Measurements from ENCODE around the gene GJD2.

The GJD2 gene

DNA sequence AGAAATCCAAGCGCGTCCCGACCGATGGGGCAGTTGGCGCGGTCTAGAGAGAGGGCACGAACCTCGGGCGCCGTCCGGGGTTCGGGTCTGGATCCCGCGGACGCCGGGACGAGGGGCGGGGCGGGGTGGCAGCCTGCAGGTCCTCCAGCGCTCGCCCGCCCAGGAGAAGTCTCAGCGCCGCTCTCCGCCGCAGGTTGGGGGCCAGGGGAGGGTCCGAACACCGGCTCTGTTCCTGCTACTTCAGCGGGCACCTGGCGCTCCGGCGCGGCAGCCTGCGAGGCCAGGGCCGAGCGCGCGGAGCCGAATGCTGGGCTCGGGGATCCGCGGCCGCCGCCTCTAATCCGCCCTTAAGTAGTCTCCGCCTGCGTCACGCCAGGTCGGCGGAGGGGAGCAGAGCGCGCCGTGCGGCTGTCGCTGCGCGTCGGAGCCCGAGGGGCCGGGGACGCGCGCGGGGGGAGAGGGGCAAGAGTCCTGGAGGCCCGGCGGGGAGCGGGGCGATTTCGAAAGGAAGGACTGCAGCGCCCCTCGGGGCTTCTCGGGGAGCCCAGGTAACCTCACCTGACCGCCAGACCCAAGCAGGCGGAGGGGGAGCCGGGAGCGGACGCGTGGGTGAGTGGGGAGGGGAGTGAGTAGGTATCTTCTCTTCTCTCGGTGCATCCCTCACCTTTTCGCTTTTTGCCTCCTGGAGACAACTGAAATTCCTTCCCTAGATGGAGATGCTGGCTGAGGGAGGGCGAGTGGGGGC is at the start of gene GJD2:
TSS of gene GJD2 (minus strand) at position 325 of the 745 bp plus-strand sequence. CDS start 510 bp downstream, outside the sequence.
- no peak within 1 kb of the TSS for H3K9ac ChIP-seq (ENCODE audit: low read length in 2 of 2)
- H3K4me1 ChIP-seq (ENCODE audit: control insufficient read depth, insufficient read depth, low read length) = peaks cover 9% of the 10 kb centered on the region
- no peak within 1 kb of the TSS for H3K27ac ChIP-seq (ENCODE audit: low read length)
- peaks cover 34 to 36% of the 10 kb centered on the region in 2 donors for H3K27me3 ChIP-seq (ENCODE audit: control insufficient read depth in 1 of 2, insufficient read depth in 2 of 2, low read length in 2 of 2)
- H3K4me3 ChIP-seq (ENCODE audit: low read length in 2 of 2) = peak within 1 kb of the TSS in 1 of 2 donors; percentile 47
- no peaks in the 10 kb centered on the region for H3K36me3 ChIP-seq (ENCODE audit: control insufficient read depth in 2 of 2, insufficient read depth in 2 of 2, low read length in 2 of 2)
- H3K9me3 ChIP-seq (ENCODE audit: control insufficient read depth in 2 of 2, low read length in 2 of 2) = peaks cover 0 to 3% of the 10 kb centered on the region in 2 donors

DNA sequence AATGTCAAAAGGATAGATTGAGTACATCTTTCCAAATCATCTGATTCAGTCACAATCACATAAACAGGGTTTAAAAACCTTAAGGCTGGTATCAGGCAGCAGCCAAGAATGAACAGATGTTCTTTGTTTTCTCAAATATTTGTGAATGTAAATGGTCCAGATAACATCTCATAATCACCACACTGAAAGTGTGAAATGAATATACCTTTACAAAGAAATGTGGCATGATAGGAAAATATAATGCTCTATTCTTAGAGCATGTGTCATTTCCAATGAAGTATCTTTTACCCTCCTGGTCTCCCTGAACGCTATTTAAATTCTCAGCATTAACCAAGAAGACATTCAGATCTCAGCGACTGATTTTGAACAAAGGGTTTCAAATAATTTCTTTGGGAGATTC is 49.3 kb upstream of the GJD2 start:
- no peak overlapping the region for H3K27ac ChIP-seq (ENCODE audit: low read length)
- H3K27me3 ChIP-seq (ENCODE audit: control insufficient read depth in 1 of 2, insufficient read depth in 2 of 2, low read length in 2 of 2) = no peaks in the 10 kb centered on the region

DNA sequence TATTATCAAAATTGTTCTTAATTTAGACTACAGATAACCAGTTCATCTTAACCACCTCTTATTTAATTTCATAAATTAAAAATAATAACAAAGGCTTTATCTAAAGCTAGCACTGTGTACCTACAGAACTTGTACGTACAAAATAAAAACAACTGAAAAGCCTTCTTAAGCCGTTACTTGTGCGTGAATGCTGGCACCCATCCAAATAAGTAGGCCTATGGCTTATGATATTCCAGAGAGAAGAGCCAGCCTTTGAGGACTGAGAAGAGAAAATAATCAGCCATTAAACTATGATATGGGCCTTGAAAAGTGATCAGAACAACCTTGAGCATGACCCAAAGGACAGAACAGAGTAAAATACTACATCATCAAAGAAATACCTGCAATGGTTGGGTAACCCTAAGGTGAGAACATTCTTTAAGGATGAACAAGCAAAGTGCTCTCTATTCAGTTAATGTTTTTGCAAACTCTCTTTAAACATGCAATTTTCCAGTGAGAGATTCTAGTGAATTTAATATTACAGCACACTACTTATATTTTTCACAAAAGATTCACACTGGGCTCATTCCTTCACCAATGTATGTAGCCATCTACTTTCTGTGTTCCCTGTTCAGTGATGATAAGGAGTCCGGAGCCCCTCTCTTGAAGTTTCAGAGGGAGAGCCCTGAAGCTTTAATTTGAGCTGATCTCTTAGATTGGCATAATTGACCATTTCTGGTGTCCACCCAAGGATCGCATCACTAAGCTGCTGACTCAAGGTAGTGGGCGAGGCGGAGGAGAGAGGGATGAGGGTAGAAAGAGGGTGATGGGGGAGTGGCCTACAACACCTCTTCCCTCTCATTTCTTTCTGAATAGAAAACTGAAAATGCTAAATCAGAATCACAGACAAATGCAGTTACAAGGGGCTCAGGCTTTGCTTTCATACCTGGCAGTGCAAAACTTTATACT is 48.3 kb upstream of the GJD2 start:
- H3K36me3 ChIP-seq (ENCODE audit: control insufficient read depth in 2 of 2, insufficient read depth in 2 of 2, low read length in 2 of 2) = no peaks in the 10 kb centered on the region
- H3K27ac ChIP-seq (ENCODE audit: low read length) = no peak overlapping the region
- no peak overlapping the region for H3K4me3 ChIP-seq (ENCODE audit: low read length in 2 of 2)
- H3K27me3 ChIP-seq (ENCODE audit: control insufficient read depth in 1 of 2, insufficient read depth in 2 of 2, low read length in 2 of 2) = no peaks in the 10 kb centered on the region
- H3K4me1 ChIP-seq (ENCODE audit: control insufficient read depth, insufficient read depth, low read length) = peaks cover 10% of the 10 kb centered on the region
- H3K9me3 ChIP-seq (ENCODE audit: control insufficient read depth in 2 of 2, low read length in 2 of 2) = no peaks in the 10 kb centered on the region
- no peak overlapping the region for H3K9ac ChIP-seq (ENCODE audit: low read length in 2 of 2)

More for the DNA sequence above, 49.3 kb upstream of the GJD2 start:
- Histone ChIP-seq H3K9me3 (ENCODE audit: control insufficient read depth in 2 of 2, low read length in 2 of 2) (no peaks in the 10 kb centered on the region), H3K4me3 (ENCODE audit: low read length in 2 of 2) (no peak overlapping the region), H3K9ac (ENCODE audit: low read length in 2 of 2) (no peak overlapping the region), H3K4me1 (ENCODE audit: control insufficient read depth, insufficient read depth, low read length) (peaks cover 5% of the 10 kb centered on the region), H3K36me3 (ENCODE audit: control insufficient read depth in 2 of 2, insufficient read depth in 2 of 2, low read length in 2 of 2) (no peaks in the 10 kb centered on the region)

DNA sequence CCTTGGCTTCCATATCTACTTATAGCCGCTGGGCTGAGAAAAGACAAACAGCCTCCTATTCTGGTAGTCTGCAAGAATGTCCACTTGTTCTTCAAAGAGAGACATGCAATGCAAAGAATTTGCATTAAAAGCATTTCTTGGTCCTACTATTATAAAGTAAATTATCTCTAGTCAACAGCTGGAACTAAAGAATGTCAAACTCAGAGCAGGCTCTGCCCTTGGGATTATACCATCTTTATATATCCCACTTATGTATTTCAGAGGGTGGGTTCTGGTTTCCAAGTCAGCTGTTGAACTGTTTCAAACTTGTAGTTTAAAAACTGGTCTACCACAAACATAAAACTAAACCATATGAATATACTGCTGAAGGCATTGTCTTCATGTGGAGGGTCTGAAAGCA is 47.6 kb upstream of the GJD2 start:
- H3K27me3 ChIP-seq (ENCODE audit: control insufficient read depth in 1 of 2, insufficient read depth in 2 of 2, low read length in 2 of 2) = no peaks in the 10 kb centered on the region
- peaks cover 10% of the 10 kb centered on the region for H3K4me1 ChIP-seq (ENCODE audit: control insufficient read depth, insufficient read depth, low read length)
- H3K9me3 ChIP-seq (ENCODE audit: control insufficient read depth in 2 of 2, low read length in 2 of 2) = no peaks in the 10 kb centered on the region
- no peaks in the 10 kb centered on the region for H3K36me3 ChIP-seq (ENCODE audit: control insufficient read depth in 2 of 2, insufficient read depth in 2 of 2, low read length in 2 of 2)
- no peak overlapping the region for H3K9ac ChIP-seq (ENCODE audit: low read length in 2 of 2)
- no peak overlapping the region for H3K27ac ChIP-seq (ENCODE audit: low read length)
- no peak overlapping the region for H3K4me3 ChIP-seq (ENCODE audit: low read length in 2 of 2)

DNA sequence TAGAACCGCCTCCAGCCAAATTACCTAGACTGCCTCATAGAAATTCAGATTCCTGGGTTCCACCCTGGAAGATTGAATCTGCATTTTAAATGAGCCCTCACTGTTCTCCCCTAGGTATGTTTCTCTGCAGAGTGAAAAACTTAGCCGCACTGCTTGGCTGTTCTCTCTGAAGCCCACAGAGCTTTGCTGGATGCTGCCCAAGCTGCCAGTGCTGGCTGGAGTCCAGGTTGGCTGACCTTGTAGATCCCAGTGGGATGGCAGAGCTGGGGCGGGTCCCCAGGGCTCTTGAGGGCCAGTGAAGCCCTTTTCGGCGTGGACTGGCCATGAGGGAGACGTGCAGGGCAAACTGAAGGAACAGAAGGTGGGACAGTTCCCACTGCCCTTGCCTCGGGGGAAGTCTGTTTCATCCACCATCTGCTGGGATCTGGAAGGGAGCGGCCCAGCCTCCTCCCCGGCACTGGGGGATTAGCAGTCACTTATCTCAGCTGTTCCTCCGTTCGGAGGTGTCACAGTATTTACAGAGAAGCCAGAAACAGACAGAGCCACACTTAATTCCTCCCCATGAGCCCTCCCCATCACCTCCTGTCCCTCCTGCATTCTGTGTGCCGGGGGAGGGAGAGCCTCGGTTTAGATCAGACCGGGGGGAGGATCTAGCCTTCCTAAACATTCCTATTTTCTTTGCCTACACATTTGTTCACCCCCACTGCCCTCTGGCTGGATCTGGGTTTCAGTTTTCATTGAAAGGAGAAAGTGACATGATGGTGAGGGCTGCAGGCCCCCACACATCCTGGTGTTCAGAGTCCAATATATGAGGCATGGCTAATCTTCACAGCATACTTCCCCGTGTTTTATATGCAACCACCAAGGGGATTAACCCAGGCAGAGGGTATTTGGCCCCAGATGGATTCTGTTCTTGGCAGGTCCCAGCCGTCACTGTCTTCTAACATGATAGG is 44.6 kb upstream of the GJD2 start:
- no peak overlapping the region for H3K9ac ChIP-seq (ENCODE audit: low read length in 2 of 2)
- no peak overlapping the region for H3K27ac ChIP-seq (ENCODE audit: low read length)

DNA sequence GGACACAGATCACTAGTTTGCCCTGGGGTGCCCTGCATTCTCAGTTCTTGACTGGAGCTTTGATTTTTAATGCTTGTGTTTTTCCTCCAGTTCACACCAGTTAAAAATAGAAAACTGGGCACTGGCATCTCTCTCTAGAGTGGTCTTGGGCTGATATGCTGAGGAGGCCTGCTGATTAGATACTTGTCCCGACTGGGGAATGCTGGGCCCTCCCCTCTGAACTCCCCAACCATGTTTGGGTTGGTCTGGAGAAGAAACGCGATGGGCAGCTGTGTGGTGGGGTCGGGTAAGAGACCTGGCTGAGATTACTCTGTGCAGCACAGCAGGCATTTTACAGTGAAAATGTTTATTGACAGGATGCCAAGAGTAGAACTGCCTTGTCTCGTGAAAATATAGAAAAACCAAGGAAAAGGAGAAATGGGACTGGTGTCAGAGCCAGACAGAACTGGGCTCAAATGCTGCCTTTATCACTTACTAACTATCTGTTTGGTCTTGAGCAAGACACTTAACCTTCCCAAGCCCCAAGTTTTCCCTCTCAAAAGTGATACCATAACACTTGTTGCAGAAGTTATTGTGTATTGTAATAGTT is 42.1 kb upstream of the GJD2 start:
- Histone ChIP-seq H3K4me3 (ENCODE audit: low read length in 2 of 2) (no peak overlapping the region), H3K4me1 (ENCODE audit: control insufficient read depth, insufficient read depth, low read length) (peaks cover 39% of the 10 kb centered on the region), H3K9me3 (ENCODE audit: control insufficient read depth in 2 of 2, low read length in 2 of 2) (no peaks in the 10 kb centered on the region), H3K36me3 (ENCODE audit: control insufficient read depth in 2 of 2, insufficient read depth in 2 of 2, low read length in 2 of 2) (peaks cover 0 to 2% of the 10 kb centered on the region in 2 donors), H3K9ac (ENCODE audit: low read length in 2 of 2) (no peak overlapping the region), H3K27me3 (ENCODE audit: control insufficient read depth in 1 of 2, insufficient read depth in 2 of 2, low read length in 2 of 2) (peaks cover 0 to 5% of the 10 kb centered on the region in 2 donors), H3K27ac (ENCODE audit: low read length) (no peak overlapping the region)

More for the DNA sequence above, 44.6 kb upstream of the GJD2 start:
- Histone ChIP-seq H3K4me1 (ENCODE audit: control insufficient read depth, insufficient read depth, low read length) (peaks cover 31% of the 10 kb centered on the region), H3K9me3 (ENCODE audit: control insufficient read depth in 2 of 2, low read length in 2 of 2) (no peaks in the 10 kb centered on the region), H3K4me3 (ENCODE audit: low read length in 2 of 2) (peak overlapping the region in 1 of 2 donors; percentile 8), H3K27me3 (ENCODE audit: control insufficient read depth in 1 of 2, insufficient read depth in 2 of 2, low read length in 2 of 2) (peaks cover 0 to 1% of the 10 kb centered on the region in 2 donors), H3K36me3 (ENCODE audit: control insufficient read depth in 2 of 2, insufficient read depth in 2 of 2, low read length in 2 of 2) (no peaks in the 10 kb centered on the region)

DNA sequence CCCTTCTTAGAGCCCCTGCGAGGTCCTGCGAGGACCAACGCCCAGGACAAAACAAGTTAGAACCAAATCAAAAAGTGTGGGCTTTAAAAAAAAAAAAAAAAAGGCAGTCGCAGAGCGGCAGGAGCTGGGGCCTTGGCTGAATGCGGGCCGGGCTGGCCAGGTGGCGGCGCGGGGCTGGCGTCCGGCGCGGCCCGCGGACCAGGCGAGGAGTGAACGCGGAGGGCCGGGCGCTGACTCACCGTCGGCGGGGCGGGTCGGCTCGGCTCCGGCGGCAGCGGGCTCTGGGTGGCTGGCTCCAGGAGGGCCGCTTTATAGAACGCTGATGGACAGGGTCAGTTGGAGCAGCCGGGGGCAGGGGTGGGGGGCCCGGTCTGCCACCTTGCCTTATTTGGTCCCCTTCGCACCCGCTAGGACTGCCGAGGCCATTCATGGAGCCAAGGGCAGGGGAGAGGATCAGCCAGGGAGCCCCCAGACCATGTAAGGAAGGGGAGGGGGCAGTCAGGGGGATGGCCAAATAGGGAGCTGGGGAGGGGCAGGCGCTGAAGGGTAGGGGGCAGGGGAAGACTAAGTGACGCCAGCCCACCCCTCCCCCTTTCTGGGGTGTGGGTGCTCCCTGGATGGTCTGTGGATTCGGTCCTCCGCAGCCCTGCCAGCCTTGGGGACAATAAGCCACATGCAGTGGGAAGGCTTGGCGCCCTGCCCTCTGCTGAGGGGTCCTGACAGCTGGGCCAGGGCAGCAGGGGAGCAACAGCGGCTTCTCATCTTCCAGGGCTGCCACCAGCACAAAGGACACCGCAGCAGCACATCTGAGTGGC is 40.7 kb upstream of the GJD2 start, which contains the start of gene ACTC1:
TSS of gene ACTC1 (minus strand) at position 283 of the 815 bp plus-strand sequence. CDS start 741 bp downstream, outside the sequence.
- Histone ChIP-seq H3K9ac (ENCODE audit: low read length in 2 of 2) (peak within 1 kb of the TSS in 1 of 2 donors; percentile 47), H3K4me3 (ENCODE audit: low read length in 2 of 2) (peak within 1 kb of the TSS; percentile 32 to 65), H3K27ac (ENCODE audit: low read length) (no peak within 1 kb of the TSS), H3K4me1 (ENCODE audit: control insufficient read depth, insufficient read depth, low read length) (peaks cover 39% of the 10 kb centered on the region), H3K27me3 (ENCODE audit: control insufficient read depth in 1 of 2, insufficient read depth in 2 of 2, low read length in 2 of 2) (peaks cover 0 to 5% of the 10 kb centered on the region in 2 donors), H3K36me3 (ENCODE audit: control insufficient read depth in 2 of 2, insufficient read depth in 2 of 2, low read length in 2 of 2) (peaks cover 0 to 4% of the 10 kb centered on the region in 2 donors), H3K9me3 (ENCODE audit: control insufficient read depth in 2 of 2, low read length in 2 of 2) (no peaks in the 10 kb centered on the region)

DNA sequence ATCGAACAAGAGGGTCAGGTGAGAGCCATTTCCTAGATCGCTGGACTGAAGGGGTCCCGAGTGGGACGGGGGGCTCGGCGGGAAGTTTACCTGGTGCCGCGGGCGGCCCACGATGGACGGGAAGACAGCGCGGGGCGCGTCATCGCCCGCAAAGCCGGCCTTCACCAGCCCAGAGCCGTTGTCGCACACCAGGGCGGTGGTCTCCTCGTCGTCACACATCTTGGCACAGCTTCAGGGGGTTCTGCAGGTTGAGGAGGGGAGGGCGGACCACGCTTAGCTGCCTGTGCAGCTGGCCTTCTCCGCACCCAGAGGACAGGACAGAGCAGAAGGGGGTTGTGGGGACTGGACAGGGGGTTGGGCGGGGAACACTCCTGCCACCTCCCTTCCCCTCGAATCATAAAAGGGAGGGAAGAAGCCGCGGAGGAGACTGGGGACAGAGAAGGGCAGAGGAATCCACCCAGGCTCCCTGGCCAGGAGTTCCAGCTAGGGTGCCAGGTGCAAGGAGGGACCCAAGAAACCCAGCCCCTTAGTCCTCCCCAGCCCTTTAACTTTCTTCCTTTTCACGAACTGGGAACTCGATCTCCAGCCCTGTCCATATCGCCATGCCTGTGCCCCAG is 39.9 kb upstream of the GJD2 start:
- no peaks in the 10 kb centered on the region for H3K9me3 ChIP-seq (ENCODE audit: control insufficient read depth in 2 of 2, low read length in 2 of 2)
- peak overlapping the region; percentile 32 to 65 for H3K4me3 ChIP-seq (ENCODE audit: low read length in 2 of 2)
- H3K9ac ChIP-seq (ENCODE audit: low read length in 2 of 2) = peak overlapping the region in 1 of 2 donors; percentile 47
- H3K27me3 ChIP-seq (ENCODE audit: control insufficient read depth in 1 of 2, insufficient read depth in 2 of 2, low read length in 2 of 2) = peaks cover 0 to 5% of the 10 kb centered on the region in 2 donors
- peaks cover 0 to 4% of the 10 kb centered on the region in 2 donors for H3K36me3 ChIP-seq (ENCODE audit: control insufficient read depth in 2 of 2, insufficient read depth in 2 of 2, low read length in 2 of 2)
- no peak overlapping the region for H3K27ac ChIP-seq (ENCODE audit: low read length)
- peaks cover 39% of the 10 kb centered on the region for H3K4me1 ChIP-seq (ENCODE audit: control insufficient read depth, insufficient read depth, low read length)

DNA sequence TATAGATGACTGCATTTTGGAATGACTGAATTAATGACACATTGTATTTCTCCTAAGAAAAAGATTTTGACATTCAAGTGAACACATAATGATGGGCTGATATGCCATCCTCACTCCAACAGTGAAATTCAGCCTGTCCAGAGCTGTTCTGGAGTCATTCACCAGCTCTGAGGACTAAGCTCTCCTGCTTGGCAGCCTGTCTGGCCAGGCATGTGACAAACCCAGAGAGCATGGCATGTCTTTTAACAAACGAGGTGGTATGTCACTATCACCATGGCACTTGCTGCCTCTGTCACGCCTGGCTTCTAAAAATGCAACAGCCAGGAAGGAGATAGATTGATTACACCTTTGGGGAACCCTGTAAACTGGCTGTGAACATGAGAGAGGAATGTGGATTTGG is 39.1 kb upstream of the GJD2 start:
- Histone ChIP-seq H3K27me3 (ENCODE audit: control insufficient read depth in 1 of 2, insufficient read depth in 2 of 2, low read length in 2 of 2) (peaks cover 0 to 5% of the 10 kb centered on the region in 2 donors), H3K27ac (ENCODE audit: low read length) (no peak overlapping the region), H3K9me3 (ENCODE audit: control insufficient read depth in 2 of 2, low read length in 2 of 2) (no peaks in the 10 kb centered on the region), H3K36me3 (ENCODE audit: control insufficient read depth in 2 of 2, insufficient read depth in 2 of 2, low read length in 2 of 2) (peaks cover 0 to 4% of the 10 kb centered on the region in 2 donors), H3K9ac (ENCODE audit: low read length in 2 of 2) (no peak overlapping the region), H3K4me1 (ENCODE audit: control insufficient read depth, insufficient read depth, low read length) (peaks cover 32% of the 10 kb centered on the region), H3K4me3 (ENCODE audit: low read length in 2 of 2) (peak overlapping the region in 1 of 2 donors; percentile 65)

All from stomach smooth muscle (tissue), 2 donors.